GM19099 (cell line): ENCODE results near the gene ATAT1.
A peak's percentile ranks its signal among the peaks of the same experiment; 100 is the strongest.

Experiments
- POLR2A ChIP-seq: IDR thresholded peaks from 3 replicates; pipeline ENCODE4 v1.6.1; 2011; ENCODE audit warnings: low read depth; ENCODE audit not compliant: insufficient read length; ENCODE audit errors: extremely low read depth

Gene ATAT1

DNA sequence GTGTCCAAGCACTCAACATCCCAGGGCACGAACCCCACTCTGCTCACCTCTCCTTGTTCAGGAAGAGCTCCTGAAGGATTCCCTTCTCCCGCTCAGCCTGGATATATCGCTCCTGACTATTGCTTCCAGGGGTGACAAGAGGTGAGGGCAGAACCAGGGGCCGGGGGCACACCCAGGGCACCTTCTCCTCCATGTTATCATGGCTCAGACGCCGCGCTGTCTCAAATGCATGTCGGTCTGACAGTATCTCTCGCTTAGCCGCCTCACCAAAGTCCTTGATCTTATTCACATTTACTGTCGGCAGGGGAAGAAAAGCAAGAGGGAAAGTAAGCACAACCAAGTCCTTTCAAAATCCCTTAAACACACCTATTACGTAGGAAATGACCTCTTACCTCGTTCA is 22.7 kb upstream of the ATAT1 start:
- TF ChIP-seq POLR2A, result no peak

- peak; percentile 20 for TF ChIP-seq POLR2A
These were observed 16.6 kb upstream of the ATAT1 start for GRCh38 chr6:30610065-30610464.

GRCh38 chr6:30611150-30611855 is 15.4 kb upstream of the ATAT1 start:
- no peak for TF ChIP-seq POLR2A

DNA sequence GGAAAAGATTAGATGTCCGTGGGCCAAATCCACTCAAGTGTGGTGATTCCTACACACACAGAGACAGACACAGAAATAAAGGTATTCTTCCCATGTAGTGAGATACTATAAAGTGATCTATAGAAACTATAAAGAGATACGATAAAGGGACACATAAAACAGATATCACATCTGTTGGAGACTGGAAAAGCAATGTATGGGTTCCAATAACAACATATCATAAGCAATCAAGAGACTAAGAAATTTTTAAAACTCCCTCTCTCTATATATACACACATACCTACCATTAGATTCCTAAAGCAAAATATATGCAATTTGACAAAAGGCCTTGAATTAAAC is 14.8 kb upstream of the ATAT1 start:
- TF ChIP-seq POLR2A, result no peak

DNA sequence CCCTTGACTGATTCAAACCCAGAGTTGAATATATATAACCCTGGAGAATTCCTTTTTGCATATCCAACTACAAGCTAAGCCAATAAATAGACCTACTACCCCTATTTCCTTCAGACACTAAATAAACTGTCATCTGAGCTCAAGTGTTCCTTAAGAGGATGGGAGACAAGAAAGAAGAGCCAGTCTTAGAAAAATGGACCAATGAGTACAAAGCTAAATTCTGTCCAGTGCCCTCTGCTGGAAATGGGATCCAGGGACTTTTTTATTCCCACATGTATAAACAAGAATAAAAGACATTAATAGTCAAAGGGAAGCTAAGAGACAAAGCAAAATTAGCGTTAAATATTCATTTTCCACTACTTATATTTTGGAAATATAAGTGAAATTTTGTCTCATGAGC is 14.5 kb upstream of the ATAT1 start:
- TF ChIP-seq POLR2A, result no peak

- peak; percentile 44 for TF ChIP-seq POLR2A
These were observed 13.9 kb upstream of the ATAT1 start for GRCh38 chr6:30612687-30613248.

DNA sequence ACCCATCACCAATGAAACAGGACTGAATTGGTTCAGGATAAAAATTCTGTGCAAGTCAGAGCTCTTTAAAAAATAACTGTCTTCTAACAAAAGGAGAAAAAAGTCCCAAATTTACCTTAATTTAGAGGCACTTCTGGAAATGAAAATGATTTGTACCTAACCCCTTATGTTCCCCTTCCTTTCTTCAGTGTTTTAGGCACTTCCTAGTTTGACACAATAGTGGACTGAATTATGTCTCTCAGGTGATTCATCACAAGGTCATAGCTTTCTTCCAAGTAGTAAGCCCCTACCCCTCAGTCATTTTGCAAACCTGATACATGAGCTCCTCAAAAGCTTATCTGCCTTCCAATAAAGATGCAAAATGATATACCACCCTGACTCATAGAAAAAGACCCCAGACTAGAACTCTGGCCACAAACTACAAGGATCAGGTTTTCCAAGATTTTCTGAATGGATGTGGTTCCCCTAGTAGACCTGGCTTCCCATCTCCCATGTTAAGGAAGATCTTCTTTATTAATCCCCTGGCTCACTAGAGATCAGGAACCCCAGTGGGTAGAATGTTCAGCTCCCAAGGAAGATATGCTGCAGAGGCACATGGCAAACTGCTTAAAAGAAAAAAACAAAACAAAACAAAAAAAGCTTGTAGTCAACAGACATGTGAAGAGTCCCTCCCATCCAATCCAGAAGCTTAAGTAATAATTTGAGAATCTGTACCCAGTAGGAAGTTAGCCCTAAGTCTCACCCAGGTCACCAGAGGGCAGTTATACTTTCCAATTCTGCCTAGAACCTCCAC is 13.2 kb upstream of the ATAT1 start:
- TF ChIP-seq POLR2A, result peak; percentile 5

- no peak for TF ChIP-seq POLR2A
These were observed 12.4 kb upstream of the ATAT1 start for GRCh38 chr6:30614044-30614842.

DNA sequence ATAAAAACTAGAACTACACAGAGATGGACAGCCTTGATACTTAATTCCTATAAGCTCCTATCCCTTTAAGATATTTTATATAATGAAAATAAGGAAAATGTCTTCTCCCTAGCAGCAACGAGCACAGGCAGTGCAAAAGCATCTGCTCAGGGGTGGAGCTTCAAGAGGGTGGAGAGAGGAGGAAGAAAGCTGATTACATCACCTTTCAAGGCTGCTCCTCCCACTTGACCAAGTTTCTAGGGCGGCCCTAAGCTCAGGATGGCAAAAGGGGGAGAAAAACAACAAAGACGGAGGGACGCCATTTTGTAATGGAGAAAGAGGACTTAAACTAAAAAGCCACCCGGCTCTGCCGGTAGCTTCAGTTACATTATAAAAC is 11.8 kb upstream of the ATAT1 start:
- no peak for TF ChIP-seq POLR2A

DNA sequence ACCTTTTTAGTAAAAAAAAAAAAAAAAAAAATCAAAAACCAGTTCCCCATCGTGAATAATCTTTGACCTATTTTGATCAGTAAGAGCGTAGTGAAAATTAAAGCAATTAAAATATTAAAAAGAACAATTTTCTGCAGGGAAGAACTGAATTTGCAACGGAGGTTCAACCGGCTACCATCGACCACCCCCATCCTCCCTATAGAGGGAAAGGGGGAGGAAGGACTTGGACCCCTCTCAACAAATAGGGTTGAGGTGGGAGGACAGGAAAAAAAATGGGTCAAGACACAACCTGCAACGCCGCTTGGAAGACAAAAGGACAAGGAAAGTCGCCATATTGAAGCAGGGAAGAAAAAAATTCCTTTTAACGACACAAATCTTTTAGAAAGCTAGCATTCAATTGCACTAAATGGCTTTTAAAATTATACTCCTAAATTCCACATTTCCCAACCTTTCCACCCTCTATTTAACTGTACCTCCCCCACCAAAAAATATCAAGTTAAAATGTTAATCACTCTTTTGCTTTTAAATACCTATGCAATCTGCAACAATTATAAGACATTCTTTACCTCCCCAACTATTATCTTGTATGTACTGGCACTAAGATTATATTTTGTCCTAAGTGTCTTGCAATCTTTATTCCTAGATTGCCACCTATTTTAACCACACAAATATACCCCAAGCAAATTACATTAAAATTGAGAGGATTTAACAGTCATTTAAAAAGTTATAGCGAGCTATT is 11.3 kb upstream of the ATAT1 start:
- peak; percentile 65 for TF ChIP-seq POLR2A

GRCh38 chr6:30615958-30616810 is 10.5 kb upstream of the ATAT1 start:
- TF ChIP-seq POLR2A, result peak; percentile 36

GRCh38 chr6:30616811-30617564 is 9.7 kb upstream of the ATAT1 start, which contains the start of gene PPP1R10:
PPP1R10 (minus strand) TSS chr6:30617243; CDS start chr6:30609944, 7,299 bp downstream.
- peak; percentile 100 for TF ChIP-seq POLR2A

GRCh38 chr6:30617565-30618269 is 9.0 kb upstream of the ATAT1 start, which contains the start of gene MRPS18B:
MRPS18B (plus strand) TSS chr6:30617840; CDS start chr6:30617866, 26 bp downstream.
- TF ChIP-seq POLR2A, result peak; percentile 97
